IMR-90 (cell line): ENCODE data around the gene CAPN6. TPM values are rescaled to one million over a fixed set of nuclear protein-coding genes. Genes with fewer than 3 reads are reported as not detected.

ENCODE experiments used
- ATAC-seq: fragments of 200-7000 bp; cut with Tn5 transposase; 2 replicates; pipeline ENCODE4 v1.9.1; 2020; ENCODE audit warnings: low read depth, mild to moderate bottlenecking, moderate library complexity
- BruUV-seq: library from RNA; stranded (reverse); fragments of 400-500 nt; replicated peaks from 2 replicates; lab custom pipeline; 2021; lab: Mats Ljungman, UMichigan
- CTCF ChIA-PET: fragments of 300-600 bp; formaldehyde crosslinking; extraction: SDS; loops from one replicate; lab custom pipeline; 2021; ENCODE audit warnings: antibody characterized with exemption; lab: Yijun Ruan, JAX
- POLR2A ChIA-PET: fragments of 300-600 bp; sonication (Branson Sonifier 250); formaldehyde crosslinking; loops from one replicate; lab custom pipeline; 2022; ENCODE audit warnings: antibody characterized with exemption; ENCODE audit not compliant: unreplicated experiment; lab: Charles Lee
- DNase-seq: peaks from one replicate; pipeline ENCODE4 v3.0.0; 2013
- H2AFZ ChIP-seq: replicated peaks from 2 replicates; pipeline ENCODE3; 2013; ENCODE audit warnings: low read length, mild to moderate bottlenecking; ENCODE audit not compliant: poor library complexity
- H2AK5ac ChIP-seq: 2 replicates; pipeline ENCODE4 v1.6.1; 2013; ENCODE audit warnings: low read depth, low read length, inconsistent platforms
- H2AK9ac ChIP-seq: replicated peaks from 2 replicates; pipeline ENCODE3; 2013; ENCODE audit warnings: mild to moderate bottlenecking, low read depth, low read length, moderate library complexity; ENCODE audit not compliant: poor library complexity
- H2BK120ac ChIP-seq: 2 replicates; pipeline ENCODE4 v1.6.1; 2013; ENCODE audit warnings: low read depth, low read length, inconsistent platforms
- H2BK15ac ChIP-seq: 3 replicates; pipeline ENCODE4 v1.6.1; 2013; ENCODE audit warnings: low read depth, low read length, inconsistent platforms
- H2BK20ac ChIP-seq: 2 replicates; pipeline ENCODE4 v1.6.1; 2013; ENCODE audit warnings: low read depth, mild to moderate bottlenecking, inconsistent platforms, low read length, moderate library complexity
- H2BK5ac ChIP-seq: 2 replicates; pipeline ENCODE4 v1.6.1; 2013; ENCODE audit warnings: mild to moderate bottlenecking, low read depth, low read length, inconsistent platforms; ENCODE audit not compliant: poor library complexity, severe bottlenecking
- H3K14ac ChIP-seq: replicated peaks from 2 replicates; pipeline ENCODE4 v1.6.1; 2013; ENCODE audit warnings: low read depth, low read length, inconsistent platforms
- H3K18ac ChIP-seq: 2 replicates; pipeline ENCODE4 v1.6.1; 2013; ENCODE audit warnings: low read depth, low read length, control low read depth
- H3K23ac ChIP-seq: 2 replicates; pipeline ENCODE4 v1.6.1; 2013; ENCODE audit warnings: low read depth, low read length, inconsistent platforms
- H3K27ac ChIP-seq: 2 replicates; pipeline ENCODE4 v1.5.1; 2013; ENCODE audit warnings: mild to moderate bottlenecking, control low read depth, low read length; ENCODE audit not compliant: insufficient read depth
- H3K27me3 ChIP-seq: 2 replicates; pipeline ENCODE4 v1.6.1; 2013; ENCODE audit warnings: low read length; ENCODE audit not compliant: control insufficient read depth, insufficient read depth
- H3K36me3 ChIP-seq: 2 replicates; pipeline ENCODE4 v1.6.1; 2013; ENCODE audit warnings: low read length, mixed read lengths; ENCODE audit not compliant: control insufficient read depth, insufficient read depth
- H3K4ac ChIP-seq: 2 replicates; pipeline ENCODE4 v1.6.1; 2013; ENCODE audit warnings: low read depth, low read length, inconsistent platforms
- H3K4me1 ChIP-seq: 2 replicates; pipeline ENCODE4 v1.6.1; 2013; ENCODE audit warnings: low read length, mixed read lengths; ENCODE audit not compliant: control insufficient read depth, insufficient read depth
- H3K4me2 ChIP-seq: 2 replicates; pipeline ENCODE4 v1.6.1; 2013; ENCODE audit warnings: low read depth, mild to moderate bottlenecking, control low read depth, low read length, moderate library complexity
- H3K4me3 ChIP-seq: 2 replicates; pipeline ENCODE4 v1.5.1; 2013; ENCODE audit warnings: low read depth, mild to moderate bottlenecking, control low read depth, low read length, moderate library complexity; ENCODE audit not compliant: insufficient read depth
- H3K56ac ChIP-seq: 2 replicates; pipeline ENCODE4 v1.6.1; 2013; ENCODE audit warnings: low read length, inconsistent platforms; ENCODE audit not compliant: insufficient read depth; ENCODE audit errors: extremely low read depth
- H3K79me1 ChIP-seq, 2 experiments: 2 replicates each; pipeline ENCODE4 v1.6.1; 2013; ENCODE audit warnings: low read length in 2 of 2, inconsistent platforms in 1 of 2, low read depth in 1 of 2
- H3K9ac ChIP-seq: 2 replicates; pipeline ENCODE4 v1.6.1; 2013; ENCODE audit warnings: low read depth, low read length, control low read depth
- H3K9me1 ChIP-seq: 2 replicates; pipeline ENCODE4 v1.6.1; 2013; ENCODE audit warnings: low read length, inconsistent platforms; ENCODE audit not compliant: insufficient read depth
- H3K9me3 ChIP-seq: 2 replicates; pipeline ENCODE4 v1.6.1; 2013; ENCODE audit warnings: low read length; ENCODE audit not compliant: control insufficient read depth, insufficient read depth
- H4K20me1 ChIP-seq: 2 replicates; pipeline ENCODE4 v1.6.1; 2013; ENCODE audit warnings: low read length, inconsistent platforms; ENCODE audit not compliant: insufficient read depth
- H4K5ac ChIP-seq: 2 replicates; pipeline ENCODE4 v1.6.1; 2013; ENCODE audit warnings: mild to moderate bottlenecking, low read depth, low read length, control low read depth
- H4K8ac ChIP-seq, 2 experiments: 2 replicates each; pipeline ENCODE4 v1.6.1; 2013; ENCODE audit warnings: low read depth in 2 of 2, low read length in 2 of 2, control low read depth in 1 of 2, inconsistent platforms in 1 of 2
- H4K91ac ChIP-seq: 2 replicates; pipeline ENCODE4 v1.6.1; 2013; ENCODE audit warnings: low read depth, low read length, inconsistent platforms; ENCODE audit not compliant: insufficient read depth
- BHLHE40 ChIP-seq: fragments of 150-350 bp; IDR thresholded peaks from 2 replicates; pipeline ENCODE4 v1.6.1; 2016; ENCODE audit warnings: mild to moderate bottlenecking, low read depth, low read length
- CEBPB ChIP-seq: IDR thresholded peaks from 2 replicates; pipeline ENCODE4 v1.6.1; 2012; ENCODE audit warnings: low read depth, low read length, improper control_type of control experiment
- CHD1 ChIP-seq: IDR thresholded peaks from 2 replicates; pipeline ENCODE4 v1.6.1; 2012; ENCODE audit warnings: low read depth, low read length, improper control_type of control experiment
- CTCF ChIP-seq: conservative IDR thresholded peaks from 2 replicates; pipeline ENCODE4 v1.5.1; 2012; ENCODE audit warnings: mild to moderate bottlenecking, low read depth, low read length, improper control_type of control experiment
- ELK1 ChIP-seq: fragments of 150-350 bp; IDR thresholded peaks from 2 replicates; pipeline ENCODE4 v1.6.1; 2016; ENCODE audit warnings: low read depth, mild to moderate bottlenecking, low read length, moderate library complexity, borderline replicate concordance
- MAFK ChIP-seq: IDR thresholded peaks from 2 replicates; pipeline ENCODE4 v1.6.1; 2012; ENCODE audit warnings: low read depth, low read length, improper control_type of control experiment
- MAZ ChIP-seq: IDR thresholded peaks from 2 replicates; pipeline ENCODE4 v1.6.1; 2012; ENCODE audit warnings: low read depth, mild to moderate bottlenecking, low read length, improper control_type of control experiment, moderate library complexity, borderline replicate concordance
- RCOR1 ChIP-seq: IDR thresholded peaks from 2 replicates; pipeline ENCODE4 v1.6.1; 2012; ENCODE audit warnings: mild to moderate bottlenecking, low read length, improper control_type of control experiment; ENCODE audit not compliant: insufficient replicate concordance
- SMC3 ChIP-seq: fragments of 150-350 bp; IDR thresholded peaks from 2 replicates; pipeline ENCODE4 v1.6.1; 2016; ENCODE audit warnings: low read depth, mild to moderate bottlenecking, antibody characterized with exemption, low read length, moderate library complexity
- USF2 ChIP-seq: fragments of 150-350 bp; IDR thresholded peaks from 2 replicates; pipeline ENCODE4 v1.6.1; 2017; ENCODE audit warnings: mild to moderate bottlenecking, antibody characterized with exemption, low read length, low read depth
- WGBS, 2 experiments: methylation state at CpG; one replicate each; pipeline versions ENCODE4 v1.1.5 to v1.1.7; 2013; ENCODE audit warnings: missing lambda C conversion rate in 2 of 2; ENCODE audit not compliant: insufficient read length in 1 of 2; ENCODE audit errors: extremely low coverage in 2 of 2; 5-methylcytosine and 5-hydroxymethylcytosine counted together
- dilution Hi-C: fragments of 300-500 bp; cut with HindIII; formaldehyde crosslinking; loops from one replicate; pipeline ENCODE4 v1.14.3; 2018; ENCODE audit warnings: low sequenced_read_pairs; ENCODE audit not compliant: unreplicated experiment
- in situ Hi-C: fragments of 300-500 bp; cut with MboI; formaldehyde crosslinking; loops from 3 replicates; pipeline ENCODE4 v1.14.3; 2019; ENCODE audit warnings: low sequenced_read_pairs, inconsistent platforms, mixed read lengths
- intact Hi-C: fragments of 100-400 bp; cut with micrococcal nuclease; formaldehyde crosslinking; loops from 2 replicates; pipeline ENCODE4 v1.10.0; 2022
- polyA plus RNA-seq, 3 experiments: library from polyadenylated mRNA; depleted of rRNA; stranded (reverse); fragments of >200 nt; gene quantifications; 2 replicates each; pipeline ENCODE4 v1.2.3, GENCODE V29; 2012; ENCODE audit warnings: low replicate concordance in 1 of 3
- total RNA-seq: library from RNA; depleted of rRNA; stranded (reverse); fragments of >200 nt; gene quantifications from 2 replicates; pipeline ENCODE4 v1.2.3, GENCODE V29; 2012

CAPN6 gene
- total and polyA plus RNA-seq, 2 of the 4 experiments (the other 2 are of a cell fraction): not detected

GRCh38 chrX:111264385-111264784, 5.9 kb downstream of the CAPN6 start:
- Histone ChIP-seq H3K27me3 (peaks cover 10% of the 10 kb centered on the region), H3K9ac (no peak overlapping the region), H2BK5ac (no peak overlapping the region), H3K36me3 (no peaks in the 10 kb centered on the region), H2AK5ac (no peak overlapping the region), H3K4me1 (no peaks in the 10 kb centered on the region), H3K9me3 (no peaks in the 10 kb centered on the region), H3K9me1 (no peaks in the 10 kb centered on the region), H4K5ac (no peak overlapping the region), H3K27ac (no peak overlapping the region), H3K4me2 (no peak overlapping the region), H3K14ac (no peak overlapping the region), H3K23ac (no peak overlapping the region), H4K8ac (no peak overlapping the region), H2AFZ (no peak overlapping the region), H3K4me3 (no peak overlapping the region), H3K4ac (no peak overlapping the region), H2BK15ac (no peak overlapping the region), H2BK120ac (no peak overlapping the region), H3K18ac (no peak overlapping the region), H3K56ac (no peak overlapping the region), H2BK20ac (no peak overlapping the region), H2AK9ac (no peak overlapping the region), H4K91ac (no peak overlapping the region), H4K20me1 (no peaks in the 10 kb centered on the region), H3K79me1 (no peaks in the 10 kb centered on the region)
- DNase-seq: no peak
- no peak for ATAC-seq
- dilution Hi-C loops (no loop called here), intact Hi-C loops (no loop called here), in situ Hi-C loops (no loop called here)
- POLR2A ChIA-PET: no interaction called here
- no TSS peak for BruUV-seq
- CTCF ChIA-PET: no interaction called here
- no CpG with 5 or more reads among the region's 2 CpGs for WGBS, 2 experiments
- TF ChIP-seq CTCF (no peak), MAFK (no peak), CHD1 (no peak), SMC3 (no peak), MAZ (no peak), USF2 (no peak), BHLHE40 (no peak), RCOR1 (no peak), CEBPB (no peak), ELK1 (no peak)
